Measurements from ENCODE around the gene BANP.
"Not testable (repeated sequence)": the region's sequence is repeated elsewhere in the genome, so short reads cannot be mapped to it uniquely, and the experiment has no call there.

BANP gene

GRCh38 chr16:88102597-88102996 is 151.4 kb downstream of the BANP start:
- H3K27me3 Mint-ChIP-seq (ENCODE audit: low read depth): peaks cover 68% of the 10 kb centered on the region
- H3K27ac Mint-ChIP-seq: no peak overlapping the region
- no peaks in the 10 kb centered on the region for H3K36me3 Mint-ChIP-seq (ENCODE audit: low read depth)
- no peak for TF ChIP-seq CTCF (IDR thresholded peaks at IDR 0.05; ENCODE audit: unreplicated experiment in 3 of 3)
- H3K9me3 Mint-ChIP-seq: peaks cover 9% of the 10 kb centered on the region
- peak overlapping the region in 1 of 3 experiments; percentile 57 for H3K4me3 Mint-ChIP-seq
- H3K4me1 Mint-ChIP-seq: peaks cover 29% of the 10 kb centered on the region

DNA sequence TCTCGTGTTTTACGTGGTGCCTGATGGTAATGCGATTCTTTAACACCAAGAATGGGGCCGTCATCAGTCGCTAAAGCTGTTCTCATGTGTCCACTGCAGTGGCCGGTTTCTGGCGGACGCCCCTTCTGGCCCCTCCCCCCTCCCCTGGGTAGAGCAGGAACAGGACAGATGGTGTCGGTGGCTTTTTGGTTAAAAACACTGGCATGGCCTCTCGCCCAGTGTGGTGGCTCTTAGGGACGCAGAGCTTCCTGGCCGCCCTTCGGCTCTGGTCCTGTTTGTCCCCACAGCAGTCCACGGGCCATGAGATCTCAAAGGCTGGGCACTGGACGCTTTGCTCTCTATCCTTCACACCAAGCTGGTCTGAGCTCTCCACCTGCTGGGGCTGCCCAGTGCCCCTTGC is 151.8 kb downstream of the BANP start:
- Mint-ChIP-seq H3K4me3 (peak overlapping the region in 1 of 3 experiments; percentile 57), H3K36me3 (ENCODE audit: low read depth) (no peaks in the 10 kb centered on the region), H3K27me3 (ENCODE audit: low read depth) (peaks cover 66% of the 10 kb centered on the region), H3K9me3 (peaks cover 6% of the 10 kb centered on the region), H3K4me1 (peaks cover 29% of the 10 kb centered on the region), H3K27ac (no peak overlapping the region)
- no peak for TF ChIP-seq CTCF (IDR thresholded peaks at IDR 0.05; ENCODE audit: unreplicated experiment in 3 of 3)

DNA sequence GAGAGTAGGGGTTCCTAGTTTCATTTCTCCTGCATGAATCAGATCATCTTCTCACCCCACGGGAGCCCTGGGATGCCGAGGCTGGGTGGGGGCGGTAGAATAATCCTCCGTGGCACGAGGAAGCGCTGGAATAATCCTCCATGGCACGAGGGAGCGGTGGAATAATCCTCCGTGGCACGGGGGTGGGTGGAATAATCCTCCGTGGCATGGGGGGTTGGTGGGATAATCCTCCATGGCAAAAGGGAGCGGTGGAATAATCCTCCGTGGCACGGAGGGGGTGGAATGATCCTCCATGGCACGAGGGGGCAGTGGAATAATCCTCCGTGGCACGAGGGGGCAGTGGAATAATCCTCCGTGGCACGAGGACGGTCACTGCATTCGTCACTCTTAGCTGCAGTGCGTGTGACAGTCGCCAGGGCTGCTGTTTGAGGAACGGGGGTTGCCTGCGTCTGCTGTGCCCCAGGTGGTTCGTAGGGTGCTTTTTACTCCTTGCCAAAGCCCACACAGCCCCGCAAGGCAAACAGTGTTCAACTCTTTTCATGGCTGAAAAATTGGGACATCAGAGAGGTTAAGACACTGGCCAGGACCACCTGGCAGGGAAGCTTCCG is 152.5 kb downstream of the BANP start:
- Mint-ChIP-seq H3K36me3 (ENCODE audit: low read depth) (no peaks in the 10 kb centered on the region), H3K27me3 (ENCODE audit: low read depth) (peaks cover 69% of the 10 kb centered on the region), H3K4me3 (no peak overlapping the region), H3K4me1 (peaks cover 28% of the 10 kb centered on the region), H3K27ac (no peak overlapping the region), H3K9me3 (peaks cover 3% of the 10 kb centered on the region)
- no peak for TF ChIP-seq CTCF (IDR thresholded peaks at IDR 0.05; ENCODE audit: unreplicated experiment in 3 of 3)

DNA sequence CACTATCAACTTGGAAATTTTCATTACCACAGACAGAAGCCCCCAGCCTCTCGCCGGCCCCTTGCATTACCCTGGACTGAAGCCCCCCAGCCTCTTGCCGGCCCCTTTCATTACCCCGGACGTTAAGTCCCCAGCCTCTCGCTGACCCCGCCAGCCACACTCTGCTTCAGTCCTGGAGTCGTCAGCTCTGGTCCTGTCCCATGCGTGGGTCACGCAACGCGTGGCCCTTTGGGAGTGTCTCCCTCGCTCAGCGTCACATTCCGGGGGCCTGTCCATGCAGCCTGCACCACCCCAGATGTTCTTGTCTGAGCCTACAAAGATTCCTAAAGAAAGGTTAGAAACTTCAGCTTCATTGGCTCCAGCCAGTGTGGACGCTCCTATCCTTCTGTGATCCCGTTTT is 153.1 kb downstream of the BANP start:
- H3K9me3 Mint-ChIP-seq: not testable (repeated sequence)
- peaks cover 68% of the 10 kb centered on the region for H3K27me3 Mint-ChIP-seq (ENCODE audit: low read depth)

DNA sequence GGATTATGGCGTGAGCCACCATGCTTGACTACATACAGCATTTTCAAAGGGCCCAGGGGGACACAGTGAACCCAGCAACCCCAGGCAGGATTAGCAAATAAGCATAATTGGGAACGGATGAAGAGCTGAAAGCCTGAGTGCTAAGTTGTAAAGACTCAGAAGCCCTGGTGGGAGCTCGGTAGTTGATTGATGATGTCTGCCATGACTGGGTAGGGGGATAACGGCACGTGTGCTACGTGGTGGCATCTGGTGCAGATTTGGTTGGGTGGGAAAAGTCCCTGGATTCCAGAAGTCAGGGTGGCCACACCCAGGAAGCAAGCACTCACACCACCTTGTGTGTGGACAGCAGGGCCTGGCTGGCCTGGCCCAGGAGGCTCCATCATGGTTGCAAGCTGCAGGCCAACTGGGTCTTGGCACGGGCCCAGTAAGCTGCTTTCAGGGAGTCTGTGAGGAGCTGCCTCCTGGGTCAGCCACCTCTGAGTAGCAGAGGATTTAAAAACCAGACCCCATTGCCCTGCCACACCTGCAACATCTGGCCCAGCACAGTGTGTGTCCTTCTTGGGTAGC is 154.4 kb downstream of the BANP start:
- peaks cover 20% of the 10 kb centered on the region for H3K4me1 Mint-ChIP-seq
- not testable (repeated sequence) for H3K9me3 Mint-ChIP-seq

More for the DNA sequence above, 153.1 kb downstream of the BANP start:
- Mint-ChIP-seq H3K4me3 (peak overlapping the region in 1 of 3 experiments; percentile 49), H3K4me1 (peaks cover 21% of the 10 kb centered on the region)
- not testable (repeated sequence) for H3K27ac Mint-ChIP-seq; H3K36me3 Mint-ChIP-seq (ENCODE audit: low read depth)

GRCh38 chr16:88106566-88106965 is 155.3 kb downstream of the BANP start:
- Mint-ChIP-seq H3K27me3 (ENCODE audit: low read depth) (peaks cover 56% of the 10 kb centered on the region), H3K4me1 (peaks cover 16% of the 10 kb centered on the region)
- H3K4me3 Mint-ChIP-seq; H3K9me3 Mint-ChIP-seq; H3K36me3 Mint-ChIP-seq (ENCODE audit: low read depth); H3K27ac Mint-ChIP-seq: not testable (repeated sequence)

More for the DNA sequence above, 154.4 kb downstream of the BANP start:
- not testable (repeated sequence) for H3K4me3 Mint-ChIP-seq; H3K36me3 Mint-ChIP-seq (ENCODE audit: low read depth); H3K27ac Mint-ChIP-seq
- H3K27me3 Mint-ChIP-seq (ENCODE audit: low read depth): peaks cover 66% of the 10 kb centered on the region

DNA sequence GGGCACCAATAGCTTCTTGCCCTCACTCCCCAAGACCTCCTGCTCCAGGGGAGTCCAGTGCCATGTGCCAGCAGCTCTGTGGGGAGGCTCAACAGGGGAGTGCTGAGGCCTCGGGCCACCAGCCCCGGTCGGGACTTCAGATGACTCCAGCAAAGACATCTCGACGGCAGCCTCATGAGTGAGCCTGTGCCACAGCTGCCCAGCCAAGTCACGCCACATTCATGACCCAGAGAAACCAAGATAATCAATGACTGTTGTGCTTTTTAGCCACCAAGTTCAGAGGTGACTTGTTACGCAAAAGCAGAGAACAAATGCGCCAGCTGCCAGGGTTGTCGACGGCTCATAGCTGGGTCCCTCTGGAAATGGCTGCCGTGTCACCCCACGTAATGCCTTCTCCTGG is 157.5 kb downstream of the BANP start:
- H3K27ac Mint-ChIP-seq: no peak overlapping the region
- no peak for TF ChIP-seq CTCF (IDR thresholded peaks at IDR 0.05; ENCODE audit: unreplicated experiment in 3 of 3)
- no peaks in the 10 kb centered on the region for H3K36me3 Mint-ChIP-seq (ENCODE audit: low read depth)
- H3K27me3 Mint-ChIP-seq (ENCODE audit: low read depth): peaks cover 43% of the 10 kb centered on the region
- no peaks in the 10 kb centered on the region for H3K9me3 Mint-ChIP-seq
- peaks cover 15% of the 10 kb centered on the region for H3K4me1 Mint-ChIP-seq
- H3K4me3 Mint-ChIP-seq: no peak overlapping the region

GRCh38 chr16:88109726-88110621 is 158.7 kb downstream of the BANP start:
- H3K9me3 Mint-ChIP-seq; H3K27ac Mint-ChIP-seq; H3K36me3 Mint-ChIP-seq (ENCODE audit: low read depth); H3K4me3 Mint-ChIP-seq: not testable (repeated sequence)
- Mint-ChIP-seq H3K27me3 (ENCODE audit: low read depth) (peaks cover 31% of the 10 kb centered on the region), H3K4me1 (peaks cover 15% of the 10 kb centered on the region)

DNA sequence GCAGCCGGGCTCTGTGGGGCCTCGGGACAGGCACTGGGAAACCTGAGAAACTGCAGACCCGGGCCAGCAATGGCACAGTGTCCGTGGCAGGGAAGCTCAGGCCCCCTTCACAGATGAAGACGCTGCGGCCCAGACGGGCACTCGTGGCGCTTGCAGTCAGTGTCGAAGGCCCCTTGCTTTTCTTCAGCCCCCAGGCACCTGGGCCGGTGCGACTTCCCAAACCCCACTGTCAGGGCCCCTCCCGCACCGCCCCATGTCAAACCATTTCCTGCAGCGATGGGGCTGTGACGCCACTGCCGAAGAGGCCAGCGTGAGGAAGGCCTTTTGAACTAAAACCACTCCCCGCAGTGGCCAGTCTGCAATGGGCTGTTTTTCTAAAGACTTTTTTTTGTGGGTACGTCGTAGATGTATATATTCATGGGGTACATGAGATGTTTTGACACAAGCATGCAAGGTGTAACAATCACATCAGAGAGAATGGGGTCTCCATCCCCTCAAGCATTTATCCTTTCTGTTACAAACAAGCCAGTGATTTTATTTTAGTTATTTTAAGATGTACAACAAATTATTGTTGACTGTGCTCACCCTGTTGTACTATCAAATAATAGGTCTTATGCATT is 159.8 kb downstream of the BANP start:
- H3K4me1 Mint-ChIP-seq: peaks cover 15% of the 10 kb centered on the region
- peaks cover 34% of the 10 kb centered on the region for H3K27me3 Mint-ChIP-seq (ENCODE audit: low read depth)
- not testable (repeated sequence) for H3K36me3 Mint-ChIP-seq (ENCODE audit: low read depth); H3K27ac Mint-ChIP-seq; H3K9me3 Mint-ChIP-seq
- H3K4me3 Mint-ChIP-seq: peak overlapping the region in 1 of 3 experiments; percentile 47

- H3K4me3 Mint-ChIP-seq; H3K9me3 Mint-ChIP-seq; H3K36me3 Mint-ChIP-seq (ENCODE audit: low read depth); H3K27ac Mint-ChIP-seq: not testable (repeated sequence)
- Mint-ChIP-seq H3K27me3 (ENCODE audit: low read depth) (peaks cover 39% of the 10 kb centered on the region), H3K4me1 (peaks cover 22% of the 10 kb centered on the region)
Measured at GRCh38 chr16:88111976-88112375, 160.7 kb downstream of the BANP start.

Data from nephron (organoid).